HepG2 (cell line): ENCODE data around the gene PTCD2. TPM values are rescaled to one million over a fixed set of nuclear protein-coding genes. Genes with fewer than 3 reads are reported as not detected.

Experiments
- ATAC-seq: fragments of 200-7000 bp; cut with Tn5 transposase; 3 replicates; pipeline ENCODE4 v1.9.1; 2020; ENCODE audit warnings: mild to moderate bottlenecking, moderate library complexity
- BruUV-seq: library from RNA; stranded (reverse); fragments of 400-500 nt; replicated peaks from 2 replicates; lab custom pipeline; 2021; lab: Mats Ljungman, UMichigan
- CTCF ChIA-PET: fragments of 300-600 bp; formaldehyde crosslinking; extraction: SDS; loops from one replicate; lab custom pipeline; 2021; ENCODE audit warnings: low total read pairs, inconsistent platforms, low intra/inter-chr PET ratio; lab: Yijun Ruan, JAX
- POLR2A ChIA-PET: fragments of 350-600 bp; sonication (Branson Sonifier 250); formaldehyde crosslinking; loops from one replicate; lab custom pipeline; 2020; ENCODE audit warnings: antibody characterized with exemption, inconsistent platforms; lab: Yijun Ruan, JAX
- DNase-seq: peaks from one replicate; pipeline ENCODE4 v3.0.0-alpha.2; 2015; ENCODE audit warnings: low spot score
- FAIRE-seq: peaks from 3 replicates; lab custom pipeline; 2011; peaks lifted over from hg19 to GRCh38; lab: Jason Lieb, UNC
- H2AFZ ChIP-seq: one replicate; pipeline ENCODE4 v1.6.1; 2011; ENCODE audit warnings: low read length, inconsistent platforms
- H3K27ac ChIP-seq: fragments of 300-600 bp; 3 replicates; pipeline ENCODE4 v1.8.0; 2011; ENCODE audit warnings: mixed run types, mild to moderate bottlenecking, mixed read lengths, low read length, inconsistent platforms; ENCODE audit not compliant: insufficient read depth; ENCODE audit errors: extremely low read length
- H3K27me3 ChIP-seq, 2 experiments: fragments of 200-600 bp in 1 of 2; 2 replicates in 1 of 2; 3 replicates in 1 of 2; pipeline versions ENCODE4 v1.6.0 to v1.8.0; 2011; ENCODE audit warnings: low read length in 2 of 2, mild to moderate bottlenecking in 2 of 2, moderate library complexity in 2 of 2, inconsistent platforms in 1 of 2; ENCODE audit not compliant: insufficient read depth in 2 of 2, control insufficient read depth in 1 of 2
- H3K36me3 ChIP-seq, 2 experiments: fragments of 200-600 bp in 1 of 2; replicated peaks in 1 of 2; 2 replicates in 1 of 2; 3 replicates in 1 of 2; pipeline versions ENCODE4 v1.5.1 to v1.8.0; 2011; ENCODE audit warnings: low read length in 2 of 2, inconsistent platforms in 1 of 2; ENCODE audit not compliant: insufficient read depth in 2 of 2, control insufficient read depth in 1 of 2
- H3K4me1 ChIP-seq: 2 replicates; pipeline ENCODE4 v1.5.1; 2012; ENCODE audit warnings: low read length, inconsistent platforms; ENCODE audit not compliant: insufficient read depth
- H3K4me2 ChIP-seq: 2 replicates; pipeline ENCODE4 v1.6.0; 2011; ENCODE audit warnings: low read depth, low read length, inconsistent platforms
- H3K4me3 ChIP-seq, 3 experiments: fragments of 200-600 bp in 1 of 3; sonication (generic), shearing (Covaris generic) in 1 of 3; replicated peaks in 1 of 3; 2 replicates each; pipeline ENCODE4 v1.5.1; 2011 to 2016; ENCODE audit warnings: low read length in 3 of 3, inconsistent platforms in 2 of 3, low read depth in 2 of 3, mild to moderate bottlenecking in 2 of 3, control low read depth in 1 of 3, mixed read lengths in 1 of 3; ENCODE audit not compliant: insufficient read depth in 1 of 3
- H3K79me2 ChIP-seq: one replicate; pipeline ENCODE4 v1.6.1; 2011; ENCODE audit warnings: low read length, inconsistent platforms; ENCODE audit not compliant: insufficient read depth
- H3K9ac ChIP-seq: 2 replicates; pipeline ENCODE4 v1.6.0; 2011; ENCODE audit warnings: mild to moderate bottlenecking, low read depth, low read length, inconsistent platforms; ENCODE audit not compliant: insufficient read depth
- H3K9me3 ChIP-seq: 2 replicates; pipeline ENCODE4 v1.5.1; 2012; ENCODE audit warnings: mild to moderate bottlenecking, low read length
- H4K20me1 ChIP-seq: 2 replicates; pipeline ENCODE4 v1.6.0; 2011; ENCODE audit warnings: inconsistent platforms, mild to moderate bottlenecking, low read length, moderate library complexity; ENCODE audit not compliant: insufficient read depth
- CCDC6 ChIP-seq: sonication (generic); formaldehyde crosslinking; IDR thresholded peaks from 2 replicates; pipeline ENCODE4 v1.8.1; 2022; ENCODE audit warnings: mild to moderate bottlenecking, missing genetic modification reagents, moderate library complexity
- HIC2 ChIP-seq: sonication (generic); formaldehyde crosslinking; IDR thresholded peaks from 2 replicates; pipeline ENCODE4 v1.9.0; 2022; ENCODE audit warnings: low read depth, missing genetic modification reagents
- KAT2B ChIP-seq: fragments of 150-350 bp; IDR thresholded peaks from 2 replicates; pipeline ENCODE4 v1.6.1; 2014; ENCODE audit warnings: low read depth, low read length, borderline replicate concordance
- MTA3 ChIP-seq: sonication (generic); formaldehyde crosslinking; IDR thresholded peaks from 2 replicates; pipeline ENCODE4 v1.4.0; 2020; ENCODE audit warnings: missing genetic modification reagents
- ZBTB46 ChIP-seq: sonication (generic); formaldehyde crosslinking; IDR thresholded peaks from 2 replicates; pipeline ENCODE4 v1.4.0; 2020; ENCODE audit warnings: mild to moderate bottlenecking, missing genetic modification reagents, borderline replicate concordance
- ZNF256 ChIP-seq: sonication (generic); formaldehyde crosslinking; conservative IDR thresholded peaks from 2 replicates; pipeline ENCODE4 v1.4.0; 2020; ENCODE audit warnings: missing genetic modification reagents
- ZNF33B ChIP-seq: sonication (generic); formaldehyde crosslinking; IDR thresholded peaks from 2 replicates; pipeline ENCODE4 v1.5.1; 2020; ENCODE audit warnings: mild to moderate bottlenecking, missing genetic modification reagents
- ZNF501 ChIP-seq: sonication (generic); formaldehyde crosslinking; IDR thresholded peaks from 2 replicates; pipeline ENCODE4 v1.5.1; 2020; ENCODE audit warnings: mild to moderate bottlenecking, moderate library complexity, missing genetic modification reagents
- ZNF503 ChIP-seq: sonication (generic); formaldehyde crosslinking; IDR thresholded peaks from 2 replicates; pipeline ENCODE4 v1.4.0; 2020; ENCODE audit warnings: missing genetic modification reagents
- ZNF761 ChIP-seq: sonication (generic); formaldehyde crosslinking; conservative IDR thresholded peaks from 2 replicates; pipeline ENCODE4 v1.4.0; 2020; ENCODE audit warnings: mild to moderate bottlenecking, missing genetic modification reagents
- ZNF788 ChIP-seq: sonication (generic); formaldehyde crosslinking; IDR thresholded peaks from 2 replicates; pipeline ENCODE4 v1.5.0; 2020; ENCODE audit warnings: mild to moderate bottlenecking, missing genetic modification reagents, borderline replicate concordance
- WGBS: methylation state at CpG from one replicate; pipeline ENCODE4 v1.1.6; 2017; ENCODE audit warnings: low lambda C conversion rate; 5-methylcytosine and 5-hydroxymethylcytosine counted together
- in situ Hi-C: cut with HindIII; loops from 2 replicates; pipeline ENCODE4 v1.10.0; 2017; ENCODE audit warnings: low pct_unique_long_range_greater_than_20kb; ENCODE audit not compliant: extremely low pct_ligation_motif_present
- intact Hi-C: fragments of 100-400 bp; cut with micrococcal nuclease; formaldehyde crosslinking; loops from one replicate; pipeline ENCODE4 v1.10.0; 2022; ENCODE audit not compliant: unreplicated experiment
- polyA plus RNA-seq, 8 experiments: library from polyadenylated mRNA; depleted of rRNA in 3 of 8; stranded (reverse) in 7 of 8; unstranded in 1 of 8; fragments of >200 nt; fragmentation: Illumina TruSeq in 4 of 8; extraction: Trizol in 4 of 8; gene quantifications; 2 replicates each; pipeline versions ENCODE4 v1.2.1 to v1.2.3, GENCODE V29; 2011 to 2016; ENCODE audit warnings: low read depth in 4 of 8, missing spikeins in 1 of 8, mixed read lengths in 1 of 8; ENCODE audit not compliant: insufficient read depth in 1 of 8
- total RNA-seq, 5 experiments: library from RNA; depleted of rRNA; stranded (reverse); fragments of >200 nt; fragmentation: Illumina TruSeq; extraction: Trizol; gene quantifications; 2 replicates each; pipeline ENCODE4 v1.2.3, GENCODE V29; 2016; ENCODE audit warnings: low read depth in 1 of 5
- TF ChIP-seq, protein P1 (sequence below): IDR thresholded peaks from 2 replicates; pipeline ENCODE4 v1.6.1; 2016; ENCODE audit warnings: missing compliant biosample characterization, missing genetic modification reagents, borderline replicate concordance

PTCD2 gene
- total and polyA plus RNA-seq, 2 of the 13 experiments (the other 11 are each of a cell fraction or from before 2014, with no cell fraction given), result 5.3 to 6.4 TPM

GRCh38 chr5:72351376-72351775, 31.2 kb downstream of the PTCD2 start:
- H2AFZ ChIP-seq, result no peak overlapping the region
- intact Hi-C loops (no loop called here), in situ Hi-C loops (no loop called here)
- H4K20me1 ChIP-seq, result no peaks in the 10 kb centered on the region
- peaks cover 6% of the 10 kb centered on the region for H3K4me1 ChIP-seq
- CTCF ChIA-PET, result no interaction called here
- no peak overlapping the region for H3K4me3 ChIP-seq
- no peak overlapping the region for H3K9ac ChIP-seq
- no peak overlapping the region for H3K27ac ChIP-seq
- WGBS, result 100% methylated on average over 2 of the region's 2 CpGs
- no peaks in the 10 kb centered on the region; a peak in 2 of 5 replicates for H3K36me3 ChIP-seq
- no peaks in the 10 kb centered on the region for H3K27me3 ChIP-seq
- POLR2A ChIA-PET, result no interaction called here
- FAIRE-seq, result no peak
- no peaks in the 10 kb centered on the region for H3K79me2 ChIP-seq
- H3K9me3 ChIP-seq, result no peaks in the 10 kb centered on the region
- H3K4me2 ChIP-seq, result no peak overlapping the region
- no peak for ATAC-seq
- no peak for DNase-seq
- BruUV-seq, result no TSS peak
- no peak for TF ChIP-seq HIC2 (CRISPR knock-in tag)
- TF ChIP-seq CCDC6 (CRISPR knock-in tag), result no peak
- no peak for TF ChIP-seq KAT2B
- no peak for TF ChIP-seq ZBTB46 (CRISPR knock-in tag)
- TF ChIP-seq ZNF503 (CRISPR knock-in tag), result no peak
- TF ChIP-seq ZNF761 (CRISPR knock-in tag), result no peak
- no peak for TF ChIP-seq ZNF256 (CRISPR knock-in tag)
- no peak for TF ChIP-seq ZNF501 (CRISPR knock-in tag)
- TF ChIP-seq, protein P1, sequence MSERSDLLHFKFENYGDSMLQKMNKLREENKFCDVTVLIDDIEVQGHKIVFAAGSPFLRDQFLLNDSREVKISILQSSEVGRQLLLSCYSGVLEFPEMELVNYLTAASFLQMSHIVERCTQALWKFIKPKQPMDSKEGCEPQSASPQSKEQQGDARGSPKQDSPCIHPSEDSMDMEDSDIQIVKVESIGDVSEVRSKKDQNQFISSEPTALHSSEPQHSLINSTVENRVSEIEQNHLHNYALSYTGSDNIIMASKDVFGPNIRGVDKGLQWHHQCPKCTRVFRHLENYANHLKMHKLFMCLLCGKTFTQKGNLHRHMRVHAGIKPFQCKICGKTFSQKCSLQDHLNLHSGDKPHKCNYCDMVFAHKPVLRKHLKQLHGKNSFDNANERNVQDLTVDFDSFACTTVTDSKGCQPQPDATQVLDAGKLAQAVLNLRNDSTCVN (CRISPR knock-in tag), result no peak
- TF ChIP-seq MTA3 (CRISPR knock-in tag), result no peak
- no peak for TF ChIP-seq ZNF788 (CRISPR knock-in tag)
- no peak for TF ChIP-seq ZNF33B (CRISPR knock-in tag)
